Cerebellar nuclear complex (tissue), 1 donor: ENCODE results near the gene BRPF1.
A peak's percentile ranks its signal among the peaks of the same experiment; 100 is the strongest.

ENCODE experiments used
- DNase-seq, 2 experiments: peaks; one replicate each; lab custom pipeline; 2025; lab: John Stamatoyannopoulos, UW

Gene BRPF1

GRCh38 chr3:9701006-9701405, 30.5 kb upstream of the BRPF1 start:
- DNase-seq: no peak

- DNase-seq: no peak
Measured at GRCh38 chr3:9701711-9702110, 29.8 kb upstream of the BRPF1 start.

- no peak for DNase-seq
Measured at GRCh38 chr3:9703240-9703639, 28.3 kb upstream of the BRPF1 start.

GRCh38 chr3:9703736-9704346, 27.7 kb upstream of the BRPF1 start, which contains the start of gene CPNE9:
Gene CPNE9, plus strand, starts transcription at chr3:9703833. Its CDS starts 164 bp downstream, at chr3:9703997.
- DNase-seq: no peak

GRCh38 chr3:9704347-9705322, 26.9 kb upstream of the BRPF1 start:
- DNase-seq: peak in 1 of 2 experiments; percentile 29

- no peak for DNase-seq
Measured at GRCh38 chr3:9710174-9710739, 21.3 kb upstream of the BRPF1 start.

- no peak for DNase-seq
Measured at GRCh38 chr3:9712415-9712814, 19.1 kb upstream of the BRPF1 start.

GRCh38 chr3:9713142-9713541, 18.4 kb upstream of the BRPF1 start:
- DNase-seq: no peak

GRCh38 chr3:9715136-9715535, 16.4 kb upstream of the BRPF1 start:
- DNase-seq: no peak

- no peak for DNase-seq
Measured at GRCh38 chr3:9715764-9716437, 15.6 kb upstream of the BRPF1 start.

- DNase-seq: no peak
Measured at GRCh38 chr3:9716801-9717555, 14.6 kb upstream of the BRPF1 start.

GRCh38 chr3:9717563-9717962, 14.0 kb upstream of the BRPF1 start:
- no peak for DNase-seq

- DNase-seq: no peak
Measured at GRCh38 chr3:9718118-9718517, 13.4 kb upstream of the BRPF1 start.

- DNase-seq: no peak
Measured at GRCh38 chr3:9721015-9721699, 10.4 kb upstream of the BRPF1 start.

- no peak for DNase-seq
Measured at GRCh38 chr3:9721700-9722060, 9.9 kb upstream of the BRPF1 start.

- no peak for DNase-seq
Measured at GRCh38 chr3:9725775-9726515, 5.6 kb upstream of the BRPF1 start.

GRCh38 chr3:9727041-9727595, 4.4 kb upstream of the BRPF1 start:
- DNase-seq: no peak

- no peak for DNase-seq
Measured at GRCh38 chr3:9727743-9728142, 3.8 kb upstream of the BRPF1 start.

GRCh38 chr3:9729419-9729818, 2.1 kb upstream of the BRPF1 start:
- no peak for DNase-seq

- no peak for DNase-seq
Measured at GRCh38 chr3:9730657-9731205, 804 bp upstream of the BRPF1 start.
